Stimulated activated CD4-positive, alpha-beta T cell treated with anti-CD3 and anti-CD28 coated beads, Interleukin-4, amount 100 ng/mL, for 4 hours (primary cell): ENCODE measurements around the gene PPM1B.
"Not testable (repeated sequence)": the region's sequence is repeated elsewhere in the genome, so short reads cannot be mapped to it uniquely, and the experiment has no call there.

Source experiments
- DNase-seq, 2 experiments: peaks; one replicate each; pipeline ENCODE4 v3.0.0-alpha.2; 2020

Gene PPM1B

GRCh38 chr2:44164617-44165016, 4.1 kb upstream of the PPM1B start:
- no peak for DNase-seq

DNA sequence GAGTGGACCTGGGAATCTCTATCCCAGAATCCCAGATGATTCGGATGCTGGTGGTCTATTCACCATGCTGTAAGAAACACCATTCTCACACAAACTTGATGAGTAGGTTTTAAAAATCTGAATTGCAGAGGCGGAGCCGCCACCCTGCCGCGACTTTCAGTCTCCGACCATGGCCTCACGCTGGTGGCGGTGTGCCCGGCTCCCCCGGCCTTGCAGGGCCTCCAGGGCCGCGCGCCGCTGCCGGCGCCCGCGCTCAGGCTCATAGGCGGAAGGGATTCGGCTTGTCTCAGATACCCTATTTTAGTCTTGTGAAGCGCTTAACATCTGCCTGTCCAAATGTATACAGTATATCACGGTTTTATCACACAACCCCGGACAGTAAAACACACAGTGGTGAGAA, 2.6 kb upstream of the PPM1B start:
- DNase-seq, result no peak

GRCh38 chr2:44167311-44167907, 1.3 kb upstream of the PPM1B start:
- no peak for DNase-seq

- peak; percentile 89 to 98 for DNase-seq
Observed at GRCh38 chr2:44167908-44168680, 581 bp upstream of the PPM1B start.

- peak in 1 of 2 experiments; percentile 30 for DNase-seq
Observed at GRCh38 chr2:44169155-44169898, 652 bp downstream of the PPM1B start.

- no peak for DNase-seq
Observed at GRCh38 chr2:44170311-44170717, 1.6 kb downstream of the PPM1B start.

DNA sequence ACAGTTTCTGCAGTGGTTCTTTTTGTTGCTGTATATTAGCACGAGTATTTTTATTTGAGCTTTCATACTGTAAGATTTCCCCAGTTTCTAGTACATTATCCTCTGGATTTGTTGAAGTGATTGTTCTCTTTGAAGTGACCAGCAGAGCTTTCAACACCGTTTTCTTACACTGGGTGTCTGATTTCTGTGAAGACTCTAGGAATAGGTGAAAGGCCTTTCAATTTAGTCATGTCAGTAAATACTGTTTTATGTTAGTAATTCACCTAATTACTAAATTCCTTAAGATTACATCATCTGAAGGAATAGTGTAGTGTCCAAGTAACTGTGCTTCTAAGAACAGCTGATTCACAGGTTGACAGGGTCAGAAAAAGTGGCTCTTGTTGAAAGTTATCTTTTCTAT, 2.3 kb downstream of the PPM1B start:
- DNase-seq, result no peak

GRCh38 chr2:44171442-44171841, 2.8 kb downstream of the PPM1B start:
- DNase-seq, result not testable (repeated sequence)

GRCh38 chr2:44172576-44172975, 3.9 kb downstream of the PPM1B start:
- DNase-seq, result no peak

DNA sequence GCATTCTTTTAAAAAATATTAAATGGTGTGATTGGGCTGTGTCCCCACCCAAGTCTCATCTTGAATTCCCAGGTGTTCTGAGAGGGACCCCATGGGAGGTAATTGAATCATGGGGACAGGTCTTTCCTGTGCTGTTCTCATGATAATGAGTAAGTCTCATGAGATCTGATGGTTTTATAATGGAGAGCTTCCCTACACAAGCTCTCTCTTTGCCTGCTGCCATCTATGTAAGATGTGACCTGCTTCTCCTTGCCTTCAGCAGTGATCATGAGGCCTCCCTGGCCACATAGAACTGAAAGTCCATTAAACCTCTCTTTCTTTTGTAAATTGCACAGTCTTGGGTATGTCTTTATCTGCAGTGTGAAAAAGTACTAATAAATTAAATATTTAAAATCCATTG, 10.3 kb downstream of the PPM1B start:
- DNase-seq, result no peak

DNA sequence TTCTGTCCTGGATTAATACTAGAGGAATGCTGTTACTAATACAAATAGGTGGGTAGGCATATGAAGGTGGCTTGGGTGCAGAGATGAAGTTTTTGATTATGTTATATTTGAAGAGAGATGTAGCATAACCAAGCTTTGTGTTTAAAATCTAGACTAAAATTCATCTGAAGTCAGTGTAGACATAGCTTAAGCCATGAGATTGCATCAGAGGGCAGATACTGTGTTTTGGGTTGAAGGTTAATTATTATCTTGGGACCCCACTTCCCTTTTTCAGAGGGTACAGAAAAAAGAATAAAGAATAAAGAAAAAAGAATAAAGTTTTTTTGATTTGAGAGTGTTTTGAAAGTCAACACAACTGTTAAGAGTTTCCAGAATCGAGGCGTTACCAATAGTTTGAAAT, 13.0 kb downstream of the PPM1B start:
- DNase-seq, result no peak

GRCh38 chr2:44184106-44184505, 15.4 kb downstream of the PPM1B start:
- DNase-seq, result no peak

- DNase-seq, result no peak
Observed at GRCh38 chr2:44186810-44187209, 18.1 kb downstream of the PPM1B start.

- no peak for DNase-seq
Observed at GRCh38 chr2:44187251-44187650, 18.6 kb downstream of the PPM1B start.

DNA sequence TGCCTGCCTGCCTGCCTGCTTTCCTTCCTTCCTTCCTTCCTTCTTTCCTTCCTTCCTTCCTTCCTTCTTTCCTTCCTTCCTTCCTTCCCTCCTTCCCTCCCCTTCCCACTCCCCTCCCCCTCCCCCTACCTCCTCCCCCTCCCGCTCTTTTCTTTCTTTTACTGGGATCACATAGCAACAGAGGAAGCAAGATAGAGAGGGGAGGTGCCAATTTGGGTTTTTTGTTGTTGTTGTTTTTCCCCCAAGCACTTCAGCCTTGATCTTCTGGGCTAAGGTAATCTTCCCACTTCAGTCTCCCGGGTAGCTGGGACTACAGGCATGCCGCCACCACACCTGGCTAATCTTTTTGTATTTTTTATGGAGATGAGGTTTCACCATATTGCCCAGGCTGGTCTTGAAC, 20.0 kb downstream of the PPM1B start:
- DNase-seq, result no peak

DNA sequence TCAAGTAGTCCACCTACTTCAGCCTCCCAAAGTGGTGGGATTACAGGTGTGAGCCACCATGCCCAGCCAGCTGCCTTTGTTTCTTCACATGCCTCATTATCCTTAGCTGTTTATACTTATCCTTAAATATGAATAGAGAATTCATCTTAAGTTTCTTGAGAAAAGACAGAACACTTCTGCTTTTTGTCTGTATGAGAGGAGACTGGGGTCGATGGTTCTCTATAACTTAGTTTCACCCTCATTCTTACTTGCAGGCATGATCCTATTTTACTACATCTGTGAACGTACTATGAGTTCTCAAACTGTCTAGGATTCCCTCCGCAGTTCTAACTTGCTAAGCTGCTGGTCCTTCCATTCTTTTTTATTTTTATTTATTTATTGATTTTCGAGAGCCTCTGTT, 20.4 kb downstream of the PPM1B start:
- DNase-seq, result no peak

GRCh38 chr2:44190526-44190925, 21.9 kb downstream of the PPM1B start:
- no peak for DNase-seq

DNA sequence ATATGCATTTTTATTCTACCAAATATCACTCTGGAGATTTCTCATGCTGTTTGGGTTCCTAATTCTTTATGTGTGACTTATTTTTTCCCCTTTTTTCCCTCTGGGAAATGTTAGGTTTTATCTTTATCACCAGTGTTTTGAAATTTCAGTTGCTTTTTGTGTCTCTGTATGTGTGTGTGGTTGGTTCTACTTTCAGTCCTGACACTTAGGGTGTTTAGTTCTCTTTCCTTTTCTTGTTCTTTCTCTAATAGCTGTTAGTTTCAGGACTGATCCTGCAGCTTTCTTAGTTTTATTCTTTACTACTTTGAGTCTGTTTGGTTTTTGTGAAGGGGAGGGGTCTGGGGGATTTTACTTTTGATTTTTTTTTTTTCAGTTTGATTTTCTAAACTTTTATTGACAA, 23.1 kb downstream of the PPM1B start:
- no peak for DNase-seq

GRCh38 chr2:44192646-44193045, 24.0 kb downstream of the PPM1B start:
- no peak for DNase-seq

- no peak for DNase-seq
Observed at GRCh38 chr2:44195714-44196113, 27.0 kb downstream of the PPM1B start.

DNA sequence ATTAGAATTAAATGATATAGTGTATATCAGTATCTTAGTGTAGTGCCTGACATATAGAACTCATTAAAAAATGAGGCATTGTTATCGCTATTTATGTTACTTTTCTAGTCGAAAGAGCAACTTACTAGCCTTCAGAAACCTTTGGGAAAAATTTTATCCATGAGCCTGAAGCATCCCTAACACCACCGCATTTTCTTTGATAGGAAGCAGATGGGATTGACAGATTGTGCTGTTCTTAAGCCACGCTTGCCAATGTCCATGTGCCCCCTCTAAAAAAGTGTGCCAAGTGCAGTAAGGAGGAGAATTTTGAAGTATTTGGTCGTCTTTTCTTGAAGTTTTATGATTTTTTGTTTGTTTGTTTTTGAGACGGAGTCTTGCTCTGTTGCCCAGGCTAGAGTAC, 29.1 kb downstream of the PPM1B start:
- DNase-seq, result no peak

GRCh38 chr2:44200011-44200410, 31.3 kb downstream of the PPM1B start:
- DNase-seq, result no peak

DNA sequence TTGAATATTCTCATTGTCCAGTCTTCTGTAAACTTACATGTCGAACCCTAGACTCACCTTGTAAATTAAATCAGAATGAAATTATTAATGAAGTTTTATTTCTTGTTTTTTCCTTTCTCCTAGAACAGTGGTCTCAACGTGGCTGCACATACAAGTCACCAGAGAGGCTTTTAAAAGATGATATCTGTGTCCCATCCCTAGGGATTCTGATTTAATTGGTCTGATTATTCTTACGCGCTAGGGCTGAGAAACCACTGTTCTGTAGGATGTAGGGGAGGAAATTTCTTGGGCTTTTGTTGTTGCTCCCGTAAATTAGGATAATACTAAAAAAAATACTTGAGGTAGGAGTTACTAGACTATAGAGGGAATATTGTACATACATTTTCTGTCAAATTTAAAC, 32.1 kb downstream of the PPM1B start:
- DNase-seq, result no peak

DNA sequence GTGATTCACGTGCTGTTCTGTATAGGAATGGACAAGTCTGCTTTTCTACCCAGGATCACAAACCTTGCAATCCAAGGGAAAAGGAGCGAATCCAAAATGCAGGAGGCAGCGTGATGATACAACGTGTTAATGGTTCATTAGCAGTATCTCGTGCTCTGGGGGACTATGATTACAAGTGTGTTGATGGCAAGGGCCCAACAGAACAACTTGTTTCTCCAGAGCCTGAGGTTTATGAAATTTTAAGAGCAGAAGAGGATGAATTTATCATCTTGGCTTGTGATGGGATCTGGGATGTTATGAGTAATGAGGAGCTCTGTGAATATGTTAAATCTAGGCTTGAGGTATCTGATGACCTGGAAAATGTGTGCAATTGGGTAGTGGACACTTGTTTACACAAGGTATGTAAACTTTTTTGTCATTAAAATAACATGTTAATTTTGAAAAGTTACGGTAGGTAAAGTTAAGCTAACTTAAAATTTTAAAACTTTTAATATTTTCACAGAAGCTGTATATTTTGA, 33.0 kb downstream of the PPM1B start:
- no peak for DNase-seq
